Endodermal cell (in vitro differentiated cells): ENCODE data around the gene SLC9A3. TPM values are rescaled to one million over a fixed set of nuclear protein-coding genes. Genes with fewer than 3 reads are reported as not detected.
"Not testable (repeated sequence)": the region's sequence is repeated elsewhere in the genome, so short reads cannot be mapped to it uniquely, and the experiment has no call there.

Source experiments
- DNase-seq: peaks from one replicate; pipeline ENCODE4 v3.0.0-alpha.2; 2017
- H3K27ac ChIP-seq: 2 replicates; pipeline ENCODE4 v1.5.1; 2013; ENCODE audit warnings: mild to moderate bottlenecking, low read depth, low read length, moderate library complexity
- H3K27me3 ChIP-seq: 2 replicates; pipeline ENCODE4 v1.6.1; 2013; ENCODE audit warnings: mild to moderate bottlenecking, low read length, moderate library complexity; ENCODE audit not compliant: insufficient read depth, control insufficient read depth, poor library complexity, severe bottlenecking
- H3K36me3 ChIP-seq: 2 replicates; pipeline ENCODE4 v1.7.0; 2013; ENCODE audit warnings: mild to moderate bottlenecking, low read length, moderate library complexity; ENCODE audit not compliant: control insufficient read depth, insufficient read depth
- H3K4me1 ChIP-seq: one replicate; pipeline ENCODE4 v1.7.0; 2013; ENCODE audit warnings: low read length; ENCODE audit not compliant: control insufficient read depth, insufficient read depth
- H3K4me3 ChIP-seq: 2 replicates; pipeline ENCODE4 v1.5.1; 2013; ENCODE audit warnings: mild to moderate bottlenecking, low read length, moderate library complexity
- H3K9ac ChIP-seq: 2 replicates; pipeline ENCODE4 v1.6.1; 2013; ENCODE audit warnings: mild to moderate bottlenecking, low read length, moderate library complexity; ENCODE audit not compliant: poor library complexity, severe bottlenecking; ENCODE audit errors: extremely low read depth
- H3K9me3 ChIP-seq: 2 replicates; pipeline ENCODE4 v1.6.1; 2013; ENCODE audit warnings: mild to moderate bottlenecking, low read length, moderate library complexity; ENCODE audit not compliant: control insufficient read depth
- H3K27ac Mint-ChIP-seq: 2 replicates; pipeline ENCODE4 v1.8.0; 2020; ENCODE audit warnings: mixed read lengths
- H3K27me3 Mint-ChIP-seq: 2 replicates; pipeline ENCODE4 v1.8.0; 2021; ENCODE audit warnings: mild to moderate bottlenecking, mixed read lengths; ENCODE audit not compliant: insufficient read depth
- H3K36me3 Mint-ChIP-seq: 2 replicates; pipeline ENCODE4 v1.8.0; 2020; ENCODE audit warnings: low read depth, mixed read lengths
- H3K4me1 Mint-ChIP-seq: 2 replicates; pipeline ENCODE4 v1.8.0; 2020; ENCODE audit warnings: mixed read lengths
- H3K4me3 Mint-ChIP-seq: 2 replicates; pipeline ENCODE4 v1.8.0; 2020; ENCODE audit warnings: mild to moderate bottlenecking, moderate library complexity, mixed read lengths
- H3K9me3 Mint-ChIP-seq: 2 replicates; pipeline ENCODE4 v1.8.0; 2020; ENCODE audit warnings: mild to moderate bottlenecking, mixed read lengths
- CTCF ChIP-seq: fragments of 200-600 bp; sonication (generic); conservative IDR thresholded peaks from 2 replicates; pipeline ENCODE4 v1.5.0; 2021; ENCODE audit warnings: antibody characterized with exemption, mild to moderate bottlenecking
- WGBS, 2 experiments: methylation state at CpG; one replicate each; pipeline versions ENCODE4 v1.1.5 to v1.1.7; 2013; ENCODE audit warnings: missing lambda C conversion rate in 2 of 2, mixed read lengths in 1 of 2; ENCODE audit not compliant: insufficient coverage in 1 of 2, insufficient read length in 1 of 2; 5-methylcytosine and 5-hydroxymethylcytosine counted together
- total RNA-seq, 2 donors: library from RNA; stranded (reverse); fragmentation: NEBNext Ultra II Directional in 1 of 2; extraction: Animal tissue kit (Norgen Biotek cat#: 25700) in 1 of 2; gene quantifications; 2 replicates in 1 of 2; 3 replicates in 1 of 2; pipeline ENCODE4 v1.2.1, GENCODE V29; 2021

SLC9A3 gene
- total RNA-seq, 2 donors from 2014 or later = 1.3 to 1.5 TPM

- H3K4me1 Mint-ChIP-seq = peaks cover 6% of the 10 kb centered on the region
These were observed 49.2 kb downstream of the SLC9A3 start for GRCh38 chr5:474840-475661.

GRCh38 chr5:474232-474839 is 49.9 kb downstream of the SLC9A3 start:
- peak overlapping the region; percentile 73 for H3K4me3 Mint-ChIP-seq
- not testable (repeated sequence) for H3K9me3 Mint-ChIP-seq, H3K36me3 Mint-ChIP-seq, H3K4me1 ChIP-seq, DNase-seq, H3K4me1 Mint-ChIP-seq, H3K36me3 ChIP-seq, H3K27ac ChIP-seq, H3K9ac ChIP-seq, H3K9me3 ChIP-seq, H3K27ac Mint-ChIP-seq
- peaks cover 23% of the 10 kb centered on the region for H3K27me3 Mint-ChIP-seq
- H3K4me3 ChIP-seq = peak overlapping the region; percentile 83
- H3K27me3 ChIP-seq = peaks cover 18% of the 10 kb centered on the region
- 1% methylated on average over 32 of the region's 50 CpGs; no CpG with 5 or more reads in 1 of the 2 experiments for WGBS, 2 experiments

More at GRCh38 chr5:474840-475661, 49.2 kb downstream of the SLC9A3 start:
- Histone ChIP-seq H3K27ac (no peak overlapping the region), H3K36me3 (no peaks in the 10 kb centered on the region), H3K4me3 (peak overlapping the region; percentile 70), H3K4me1 (peaks cover 6% of the 10 kb centered on the region), H3K9ac (no peak overlapping the region), H3K27me3 (peaks cover 18% of the 10 kb centered on the region), H3K9me3 (no peaks in the 10 kb centered on the region)
- Mint-ChIP-seq H3K9me3 (no peaks in the 10 kb centered on the region), H3K27ac (no peak overlapping the region), H3K4me3 (peak overlapping the region; percentile 73), H3K36me3 (no peaks in the 10 kb centered on the region), H3K27me3 (peaks cover 23% of the 10 kb centered on the region)
- peak; percentile 59 for DNase-seq
- TF ChIP-seq CTCF = no peak
- WGBS, 2 experiments = 13 to 32% methylated on average over 23 to 50 of the region's 50 CpGs

- WGBS, 2 experiments = 0 to 2% methylated on average over 12 to 44 of the region's 44 CpGs
- H3K4me3 ChIP-seq = peak overlapping the region; percentile 83
- peaks cover 18% of the 10 kb centered on the region for H3K27me3 ChIP-seq
- peaks cover 6% of the 10 kb centered on the region for H3K4me1 ChIP-seq
- peak; percentile 83 for DNase-seq
- H3K9me3 ChIP-seq = no peaks in the 10 kb centered on the region
- Mint-ChIP-seq H3K27me3 (peaks cover 23% of the 10 kb centered on the region), H3K4me1 (peaks cover 6% of the 10 kb centered on the region), H3K36me3 (peaks cover under 1% of the 10 kb centered on the region), H3K27ac (no peak overlapping the region), H3K4me3 (peak overlapping the region; percentile 73), H3K9me3 (no peaks in the 10 kb centered on the region)
- H3K27ac ChIP-seq = no peak overlapping the region
- H3K9ac ChIP-seq = no peak overlapping the region
- no peaks in the 10 kb centered on the region for H3K36me3 ChIP-seq
- no peak for TF ChIP-seq CTCF
These were observed 50.6 kb downstream of the SLC9A3 start for GRCh38 chr5:473551-474192.
